NCI-H1694 (cell line): Measurements from ENCODE around the gene MN1.
"Not testable (repeated sequence)": the region's sequence is repeated elsewhere in the genome, so short reads cannot be mapped to it uniquely, and the experiment has no call there.

Experiments used
- DNase-seq: peaks from one replicate; lab custom pipeline; 2025; lab: John Stamatoyannopoulos, UW

Gene MN1

GRCh38 chr22:27761665-27762064 is 39.9 kb downstream of the MN1 start:
- DNase-seq = no peak

- no peak for DNase-seq
Observed at GRCh38 chr22:27761000-27761399, 40.6 kb downstream of the MN1 start.

- no peak for DNase-seq
Observed at GRCh38 chr22:27760474-27760873, 41.1 kb downstream of the MN1 start.

- DNase-seq = no peak
Observed at GRCh38 chr22:27757928-27758525, 43.5 kb downstream of the MN1 start.

GRCh38 chr22:27756212-27756660 is 45.3 kb downstream of the MN1 start:
- DNase-seq = no peak

GRCh38 chr22:27755521-27756211 is 45.9 kb downstream of the MN1 start:
- no peak for DNase-seq

GRCh38 chr22:27754888-27755480 is 46.6 kb downstream of the MN1 start:
- DNase-seq = no peak

GRCh38 chr22:27754247-27754887 is 47.2 kb downstream of the MN1 start:
- no peak for DNase-seq

- DNase-seq = no peak
Observed at GRCh38 chr22:27752771-27753170, 48.8 kb downstream of the MN1 start.

GRCh38 chr22:27752141-27752540 is 49.4 kb downstream of the MN1 start:
- no peak for DNase-seq

GRCh38 chr22:27751277-27752070 is 50.1 kb downstream of the MN1 start:
- no peak for DNase-seq

GRCh38 chr22:27750584-27751265 is 50.8 kb downstream of the MN1 start:
- DNase-seq = no peak

GRCh38 chr22:27749597-27750225 is 51.8 kb downstream of the MN1 start:
- DNase-seq = no peak

GRCh38 chr22:27748751-27749191 is 52.8 kb downstream of the MN1 start:
- DNase-seq = no peak

GRCh38 chr22:27748349-27748748 is 53.2 kb downstream of the MN1 start:
- no peak for DNase-seq

GRCh38 chr22:27747396-27748221 is 53.9 kb downstream of the MN1 start:
- no peak for DNase-seq

- no peak for DNase-seq
Observed at GRCh38 chr22:27746918-27747317, 54.6 kb downstream of the MN1 start.

GRCh38 chr22:27745809-27746208 is 55.7 kb downstream of the MN1 start:
- no peak for DNase-seq

- DNase-seq = no peak
Observed at GRCh38 chr22:27745154-27745553, 56.4 kb downstream of the MN1 start.

GRCh38 chr22:27744078-27744477 is 57.5 kb downstream of the MN1 start:
- DNase-seq = not testable (repeated sequence)
